HG03558 (cell line): ENCODE results near the gene MYBPC2.

Source experiments
- ATAC-seq: cut with Tn5 transposase; IDR thresholded peaks from one replicate; pipeline ENCODE4 v1.9.1; 2021; ENCODE audit warnings: moderate number of reproducible peaks; ENCODE audit not compliant: unreplicated experiment; ENCODE audit errors: extremely low read depth

Gene MYBPC2

GRCh38 chr19:50406829-50407228, 25.9 kb upstream of the MYBPC2 start:
- no peak for ATAC-seq

- ATAC-seq: no peak
Observed at GRCh38 chr19:50409347-50409746, 23.3 kb upstream of the MYBPC2 start.

GRCh38 chr19:50410109-50410508, 22.6 kb upstream of the MYBPC2 start:
- no peak for ATAC-seq

- no peak for ATAC-seq
Observed at GRCh38 chr19:50412419-50412818, 20.3 kb upstream of the MYBPC2 start.

- no peak for ATAC-seq
Observed at GRCh38 chr19:50413096-50413495, 19.6 kb upstream of the MYBPC2 start.

- no peak for ATAC-seq
Observed at GRCh38 chr19:50413531-50413930, 19.2 kb upstream of the MYBPC2 start.

- ATAC-seq: no peak
Observed at GRCh38 chr19:50414864-50415660, 17.6 kb upstream of the MYBPC2 start.

- ATAC-seq: no peak
Observed at GRCh38 chr19:50415661-50416033, 17.0 kb upstream of the MYBPC2 start.

- ATAC-seq: no peak
Observed at GRCh38 chr19:50416034-50416977, 16.4 kb upstream of the MYBPC2 start.

- no peak for ATAC-seq
Observed at GRCh38 chr19:50417111-50418081, 15.3 kb upstream of the MYBPC2 start.

GRCh38 chr19:50418176-50419021, 14.3 kb upstream of the MYBPC2 start, which contains the start of gene SPIB:
Gene SPIB (plus strand): TSS chr19:50418938. CDS start chr19:50418963, 25 bp downstream.
- ATAC-seq: no peak

- ATAC-seq: no peak
Observed at GRCh38 chr19:50419022-50419579, 13.6 kb upstream of the MYBPC2 start.

GRCh38 chr19:50419580-50420035, 13.1 kb upstream of the MYBPC2 start:
- ATAC-seq: no peak

GRCh38 chr19:50420127-50420526, 12.6 kb upstream of the MYBPC2 start:
- no peak for ATAC-seq

GRCh38 chr19:50420808-50421207, 11.9 kb upstream of the MYBPC2 start:
- no peak for ATAC-seq

- ATAC-seq: no peak
Observed at GRCh38 chr19:50422397-50423278, 10.1 kb upstream of the MYBPC2 start.

GRCh38 chr19:50423279-50424113, 9.2 kb upstream of the MYBPC2 start:
- ATAC-seq: no peak
